CD14-positive monocyte (primary cell): Measurements from ENCODE around the gene IFIH1. TPM values are rescaled to one million over a fixed set of nuclear protein-coding genes. Genes with fewer than 3 reads are reported as not detected.

Source experiments
- DNase-seq, 3 donors: peaks; one replicate each; pipeline ENCODE4 v3.0.0-alpha.2; 2011 to 2022
- H2AFZ ChIP-seq: 2 replicates; pipeline ENCODE4 v1.6.0; 2012; ENCODE audit warnings: mild to moderate bottlenecking, low read depth, low read length, inconsistent platforms; ENCODE audit not compliant: insufficient read depth, poor library complexity, severe bottlenecking
- H3K27ac ChIP-seq, 2 donors: 1 replicate in 1 of 2; 2 replicates in 1 of 2; pipeline ENCODE4 v1.5.1; 2012 to 2013; ENCODE audit warnings: low read length in 2 of 2, control low read depth in 1 of 2, inconsistent platforms in 1 of 2, low read depth in 1 of 2, mild to moderate bottlenecking in 1 of 2
- H3K27me3 ChIP-seq, 2 donors: one replicate each; pipeline versions ENCODE4 v1.6.0 to v1.6.1; 2011 to 2013; ENCODE audit warnings: low read length in 2 of 2; ENCODE audit not compliant: control insufficient read depth in 2 of 2, insufficient read depth in 2 of 2
- H3K36me3 ChIP-seq, 2 donors: replicated peaks in 1 of 2; 1 replicate in 1 of 2; 2 replicates in 1 of 2; pipeline versions ENCODE4 v1.5.1 to v1.6.1; 2012 to 2013; ENCODE audit warnings: low read length in 2 of 2, control low read depth in 1 of 2, inconsistent platforms in 1 of 2, mild to moderate bottlenecking in 1 of 2; ENCODE audit not compliant: insufficient read depth in 2 of 2, control insufficient read depth in 1 of 2
- H3K4me1 ChIP-seq, 2 donors: 1 replicate in 1 of 2; 2 replicates in 1 of 2; pipeline versions ENCODE4 v1.5.1 to v1.6.1; 2012 to 2013; ENCODE audit warnings: low read length in 2 of 2, control low read depth in 1 of 2, inconsistent platforms in 1 of 2, mild to moderate bottlenecking in 1 of 2, moderate library complexity in 1 of 2; ENCODE audit not compliant: insufficient read depth in 2 of 2, control insufficient read depth in 1 of 2
- H3K4me2 ChIP-seq: replicated peaks from 2 replicates; pipeline ENCODE3; 2012; ENCODE audit warnings: low read length, moderate library complexity, mild to moderate bottlenecking; ENCODE audit not compliant: poor library complexity, severe bottlenecking; ENCODE audit errors: extremely low read depth
- H3K4me3 ChIP-seq, 3 experiments: fragments of 200-600 bp in 1 of 3; sonication (generic) in 1 of 3; replicated peaks in 1 of 3; 1 replicate in 2 of 3; 2 replicates in 1 of 3; pipeline ENCODE4 v1.5.1; 2011 to 2013; ENCODE audit warnings: low read length in 3 of 3, mild to moderate bottlenecking in 3 of 3, control low read depth in 2 of 3, low read depth in 2 of 3, inconsistent platforms in 1 of 3, moderate library complexity in 1 of 3
- H3K79me2 ChIP-seq: 2 replicates; pipeline ENCODE4 v1.6.0; 2012; ENCODE audit warnings: mild to moderate bottlenecking, control low read depth, inconsistent platforms, low read length, moderate library complexity; ENCODE audit not compliant: insufficient read depth
- H3K9ac ChIP-seq: 2 replicates; pipeline ENCODE4 v1.6.0; 2017; ENCODE audit warnings: low read length, mild to moderate bottlenecking; ENCODE audit not compliant: insufficient read depth, poor library complexity, severe bottlenecking
- H3K9me3 ChIP-seq, 2 donors: replicated peaks in 1 of 2; 1 replicate in 1 of 2; 2 replicates in 1 of 2; pipeline versions ENCODE4 v1.5.1 to v1.6.1; 2012 to 2013; ENCODE audit warnings: low read length in 2 of 2, control low read depth in 1 of 2; ENCODE audit not compliant: control insufficient read depth in 1 of 2, insufficient read depth in 1 of 2
- H4K20me1 ChIP-seq: 2 replicates; pipeline ENCODE4 v1.6.0; 2012; ENCODE audit warnings: mild to moderate bottlenecking, low read length, control low read depth, moderate library complexity; ENCODE audit not compliant: insufficient read depth
- H3K27ac Mint-ChIP-seq, 7 donors: one replicate each; pipeline ENCODE4 v1.8.0; 2020; ENCODE audit warnings: mild to moderate bottlenecking in 7 of 7, mixed read lengths in 7 of 7, moderate library complexity in 6 of 7, inconsistent platforms in 2 of 7
- H3K27me3 Mint-ChIP-seq, 3 donors: one replicate each; pipeline ENCODE4 v1.8.0; 2021 to 2022; ENCODE audit warnings: low read depth in 3 of 3, mild to moderate bottlenecking in 3 of 3, mixed read lengths in 3 of 3, moderate library complexity in 3 of 3, inconsistent platforms in 1 of 3
- H3K36me3 Mint-ChIP-seq, 2 donors: one replicate each; pipeline ENCODE4 v1.8.0; 2020; ENCODE audit warnings: mixed read lengths in 2 of 2, inconsistent platforms in 1 of 2, mild to moderate bottlenecking in 1 of 2
- H3K4me1 Mint-ChIP-seq: one replicate; pipeline ENCODE4 v1.8.0; 2020; ENCODE audit warnings: mild to moderate bottlenecking, mixed read lengths
- H3K4me3 Mint-ChIP-seq, 2 donors: one replicate each; pipeline ENCODE4 v1.8.0; 2020; ENCODE audit warnings: mild to moderate bottlenecking in 2 of 2, mixed read lengths in 2 of 2, moderate library complexity in 1 of 2
- H3K9me3 Mint-ChIP-seq, 7 donors: one replicate each; pipeline ENCODE4 v1.8.0; 2020 to 2022; ENCODE audit warnings: mixed read lengths in 7 of 7, mild to moderate bottlenecking in 6 of 7, moderate library complexity in 6 of 7, inconsistent platforms in 2 of 7
- WGBS: methylation state at CpG from one replicate; pipeline ENCODE4 v1.1.5; 2013; ENCODE audit warnings: missing lambda C conversion rate; ENCODE audit not compliant: insufficient coverage; 5-methylcytosine and 5-hydroxymethylcytosine counted together
- intact Hi-C, 2 donors: fragments of 100-400 bp; cut with micrococcal nuclease; formaldehyde crosslinking; loops; one replicate each; pipeline versions ENCODE4 v1.15.0 to v1.15.1; 2023
- polyA plus RNA-seq, 3 donors: library from polyadenylated mRNA; depleted of rRNA in 1 of 3; unstranded in 2 of 3; stranded (reverse) in 1 of 3; fragments of 300-500 nt in 2 of 3; fragments of >200 nt in 1 of 3; fragmentation: Illumina TruSeq in 2 of 3; gene quantifications; 1 replicate in 2 of 3; 2 replicates in 1 of 3; pipeline ENCODE4 v1.2.3, GENCODE V29; 2012 to 2021
- TF ChIP-seq, protein P1 (sequence below): fragments of 200-600 bp; IDR thresholded peaks from one replicate; pipeline ENCODE4 v1.8.0; 2022; ENCODE audit warnings: antibody characterized with exemption, mild to moderate bottlenecking

The IFIH1 gene
- polyA plus RNA-seq, 3 donors, result 11.6 to 17.6 (median 17.1) TPM

DNA sequence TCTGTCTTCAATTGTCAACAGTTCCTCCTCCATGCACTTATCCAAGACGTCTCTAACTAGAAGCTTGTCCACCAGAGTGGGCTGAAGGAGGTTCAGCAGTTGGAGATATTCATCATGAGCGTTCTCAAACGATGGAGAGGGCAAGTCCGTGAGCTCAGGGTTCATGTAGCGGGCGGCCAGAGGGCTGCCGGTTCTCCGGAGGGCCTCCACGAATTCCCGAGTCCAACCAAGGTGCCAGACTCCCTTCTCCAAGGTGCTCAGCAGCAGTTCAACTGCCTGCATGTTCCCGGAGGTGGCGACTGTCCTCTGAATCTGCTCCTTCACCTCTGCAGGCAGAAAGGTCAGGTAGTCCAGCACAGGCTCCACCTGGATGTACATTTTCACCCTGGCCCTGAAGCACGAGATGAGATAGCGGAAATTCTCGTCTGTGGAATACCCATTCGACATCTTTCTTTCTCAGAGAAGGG, 590 bp downstream of the IFIH1 start:
- H3K79me2 ChIP-seq, result peaks cover 50% of the 10 kb centered on the region
- no peaks in the 10 kb centered on the region for H3K27me3 ChIP-seq
- H3K36me3 Mint-ChIP-seq, result peaks cover 7 to 11% of the 10 kb centered on the region in 2 donors
- peak; percentile 24 to 41 (median 29) for DNase-seq
- H3K9me3 ChIP-seq, result no peaks in the 10 kb centered on the region
- intact Hi-C loops, result no loop called here
- H3K9ac ChIP-seq, result peak overlapping the region; percentile 99
- peak overlapping the region; percentile 68 to 98 (median 93) for H3K4me3 ChIP-seq
- peak overlapping the region; percentile 85 for H2AFZ ChIP-seq
- peaks cover 27 to 45% of the 10 kb centered on the region in 2 donors for H3K4me1 ChIP-seq
- H4K20me1 ChIP-seq, result peaks cover 34% of the 10 kb centered on the region
- H3K27ac Mint-ChIP-seq, result peak overlapping the region; percentile 100
- H3K27ac ChIP-seq, result peak overlapping the region; percentile 98 to 100
- H3K4me1 Mint-ChIP-seq, result peaks cover 57% of the 10 kb centered on the region
- TF ChIP-seq, protein P1, sequence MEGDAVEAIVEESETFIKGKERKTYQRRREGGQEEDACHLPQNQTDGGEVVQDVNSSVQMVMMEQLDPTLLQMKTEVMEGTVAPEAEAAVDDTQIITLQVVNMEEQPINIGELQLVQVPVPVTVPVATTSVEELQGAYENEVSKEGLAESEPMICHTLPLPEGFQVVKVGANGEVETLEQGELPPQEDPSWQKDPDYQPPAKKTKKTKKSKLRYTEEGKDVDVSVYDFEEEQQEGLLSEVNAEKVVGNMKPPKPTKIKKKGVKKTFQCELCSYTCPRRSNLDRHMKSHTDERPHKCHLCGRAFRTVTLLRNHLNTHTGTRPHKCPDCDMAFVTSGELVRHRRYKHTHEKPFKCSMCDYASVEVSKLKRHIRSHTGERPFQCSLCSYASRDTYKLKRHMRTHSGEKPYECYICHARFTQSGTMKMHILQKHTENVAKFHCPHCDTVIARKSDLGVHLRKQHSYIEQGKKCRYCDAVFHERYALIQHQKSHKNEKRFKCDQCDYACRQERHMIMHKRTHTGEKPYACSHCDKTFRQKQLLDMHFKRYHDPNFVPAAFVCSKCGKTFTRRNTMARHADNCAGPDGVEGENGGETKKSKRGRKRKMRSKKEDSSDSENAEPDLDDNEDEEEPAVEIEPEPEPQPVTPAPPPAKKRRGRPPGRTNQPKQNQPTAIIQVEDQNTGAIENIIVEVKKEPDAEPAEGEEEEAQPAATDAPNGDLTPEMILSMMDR, result no peak
- H3K36me3 ChIP-seq, result no peaks in the 10 kb centered on the region
- 0% methylated on average over 13 of the region's 16 CpGs for WGBS
- no peaks in the 10 kb centered on the region for H3K27me3 Mint-ChIP-seq
- H3K9me3 Mint-ChIP-seq, result no peaks in the 10 kb centered on the region
- H3K4me2 ChIP-seq, result peak overlapping the region; percentile 90
- H3K4me3 Mint-ChIP-seq, result peak overlapping the region; percentile 94 to 99

DNA sequence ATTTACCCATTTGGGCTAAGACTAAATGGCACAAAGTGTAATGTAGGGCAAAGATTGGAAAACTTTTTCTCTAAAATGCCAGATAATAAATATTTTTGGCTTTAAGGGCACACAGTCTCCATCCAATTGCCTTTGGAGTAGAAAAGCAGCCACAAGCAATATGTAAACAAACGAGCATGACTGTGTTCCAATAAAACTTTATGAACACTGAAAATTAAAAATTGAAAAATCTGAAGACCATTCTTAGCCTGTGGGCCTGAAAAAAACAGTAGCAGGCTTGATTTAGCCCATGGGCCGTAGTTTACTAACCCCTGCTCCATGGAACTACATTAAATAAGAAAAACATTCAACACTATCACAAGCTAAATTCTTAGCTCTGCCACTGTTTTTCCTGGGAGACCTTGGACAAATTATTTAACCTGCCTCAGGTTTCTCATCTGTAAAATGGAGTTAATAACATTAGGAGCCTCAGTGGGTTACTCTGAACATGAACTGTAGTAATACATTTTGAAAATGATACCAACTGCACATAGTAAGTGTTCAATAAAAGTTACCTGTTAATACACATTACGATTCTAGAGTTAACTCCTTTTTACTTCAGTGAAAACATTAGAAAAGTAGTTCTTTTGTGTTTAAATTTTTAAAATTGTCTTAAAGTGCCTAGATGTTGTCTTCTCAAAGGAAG, 1.3 kb downstream of the IFIH1 start:
- Mint-ChIP-seq H3K27ac (peak overlapping the region; percentile 100), H3K27me3 (no peaks in the 10 kb centered on the region), H3K4me3 (peak overlapping the region; percentile 94 to 99), H3K36me3 (peaks cover 9 to 12% of the 10 kb centered on the region in 2 donors), H3K9me3 (no peaks in the 10 kb centered on the region), H3K4me1 (peaks cover 63% of the 10 kb centered on the region)
- TF ChIP-seq, protein P1, result no peak
- peaks cover 57% of the 10 kb centered on the region for H3K79me2 ChIP-seq
- peak overlapping the region; percentile 68 to 98 (median 93) for H3K4me3 ChIP-seq
- H3K9me3 ChIP-seq, result no peaks in the 10 kb centered on the region
- peak overlapping the region; percentile 85 for H2AFZ ChIP-seq
- peak overlapping the region; percentile 99 for H3K9ac ChIP-seq
- intact Hi-C loops, result no loop called here
- no peak for DNase-seq
- peaks cover 41% of the 10 kb centered on the region for H4K20me1 ChIP-seq
- no peaks in the 10 kb centered on the region for H3K27me3 ChIP-seq
- no peaks in the 10 kb centered on the region for H3K36me3 ChIP-seq
- 89% methylated on average over 1 of the region's 3 CpGs for WGBS
- H3K27ac ChIP-seq, result peak overlapping the region; percentile 98 to 100
- peaks cover 27 to 45% of the 10 kb centered on the region in 2 donors for H3K4me1 ChIP-seq
- peak overlapping the region; percentile 90 for H3K4me2 ChIP-seq
